Karpas-422 (cell line): ENCODE data around the gene MAGI2. TPM values are rescaled to one million over a fixed set of nuclear protein-coding genes. Genes with fewer than 3 reads are reported as not detected.

ENCODE experiments used
- DNase-seq: peaks from one replicate; pipeline ENCODE4 v3.0.0-alpha.2; 2015
- H2AFZ ChIP-seq: fragments of 200-600 bp; sonication (generic); 2 replicates; pipeline ENCODE4 v1.6.1; 2014; ENCODE audit warnings: antibody characterized with exemption, low read length, mixed read lengths
- H3K27ac ChIP-seq: fragments of 200-600 bp; sonication (generic); 2 replicates; pipeline ENCODE4 v1.5.1; 2014; ENCODE audit warnings: mild to moderate bottlenecking, low read length, moderate library complexity
- H3K27me3 ChIP-seq: fragments of 200-600 bp; sonication (generic); 2 replicates; pipeline ENCODE4 v1.6.1; 2014; ENCODE audit warnings: low read length, mixed read lengths
- H3K36me3 ChIP-seq: fragments of 200-600 bp; sonication (generic); 2 replicates; pipeline ENCODE4 v1.6.1; 2014; ENCODE audit warnings: low read length, mixed read lengths; ENCODE audit not compliant: insufficient read depth
- H3K4me1 ChIP-seq: fragments of 200-600 bp; sonication (generic); 2 replicates; pipeline ENCODE4 v1.6.1; 2014; ENCODE audit warnings: mild to moderate bottlenecking, low read length, mixed read lengths
- H3K4me2 ChIP-seq: fragments of 200-600 bp; sonication (generic); 2 replicates; pipeline ENCODE4 v1.6.1; 2014; ENCODE audit warnings: low read length, low read depth, mild to moderate bottlenecking; ENCODE audit not compliant: poor library complexity, severe bottlenecking
- H3K4me3 ChIP-seq: fragments of 200-600 bp; sonication (generic); 2 replicates; pipeline ENCODE4 v1.5.1; 2014; ENCODE audit warnings: mild to moderate bottlenecking, antibody characterized with exemption, low read length, mixed read lengths
- H3K79me2 ChIP-seq: fragments of 200-600 bp; sonication (generic); 2 replicates; pipeline ENCODE4 v1.6.1; 2014; ENCODE audit warnings: mild to moderate bottlenecking, low read length, mixed read lengths
- H3K9ac ChIP-seq: fragments of 200-600 bp; sonication (generic); 2 replicates; pipeline ENCODE4 v1.6.0; 2014; ENCODE audit warnings: low read length
- H3K9me2 ChIP-seq: fragments of 200-600 bp; sonication (generic), shearing (Covaris generic); replicated peaks from 2 replicates; pipeline ENCODE4 v1.6.0; 2014; ENCODE audit warnings: mild to moderate bottlenecking, low read length, moderate library complexity; ENCODE audit not compliant: insufficient read depth
- H3K9me3 ChIP-seq: fragments of 300-700, 200-600 bp; sonication (generic); 2 replicates; pipeline ENCODE4 v1.6.1; 2014; ENCODE audit warnings: low read length, mixed read lengths
- H4K20me1 ChIP-seq: fragments of 200-600 bp; sonication (generic); 2 replicates; pipeline ENCODE4 v1.6.1; 2014; ENCODE audit warnings: mild to moderate bottlenecking, antibody characterized with exemption, low read length, low read depth; ENCODE audit not compliant: insufficient read depth
- small RNA-seq: library from RNA; depleted of rRNA; stranded (forward); fragments of <200 nt; gene quantifications from one replicate; pipeline ENCODE3, GENCODE V24; 2014
- total RNA-seq: library from RNA; depleted of rRNA; stranded (reverse); fragments of >200 nt; shearing (Covaris generic); gene quantifications from 2 replicates; pipeline ENCODE4 v1.2.3, GENCODE V29; 2014; ENCODE audit warnings: low replicate concordance

The MAGI2 gene
- total RNA-seq, 1 experiment from 2014 or later = 0.93 TPM

- no peaks in the 10 kb centered on the region for H3K9me2 ChIP-seq
- H3K36me3 ChIP-seq = no peaks in the 10 kb centered on the region
- H3K27ac ChIP-seq = no peak overlapping the region
- no peaks in the 10 kb centered on the region for H3K9me3 ChIP-seq
- H3K4me3 ChIP-seq = no peak overlapping the region
- H3K9ac ChIP-seq = no peak overlapping the region
- DNase-seq = no peak
- H3K4me2 ChIP-seq = no peak overlapping the region
- no peaks in the 10 kb centered on the region for H3K27me3 ChIP-seq
- H4K20me1 ChIP-seq = no peaks in the 10 kb centered on the region
- H2AFZ ChIP-seq = no peak overlapping the region
- H3K4me1 ChIP-seq = no peaks in the 10 kb centered on the region
- H3K79me2 ChIP-seq = no peaks in the 10 kb centered on the region
Observed at GRCh38 chr7:77980087-77980713, 1473.3 kb downstream of the MAGI2 start.

GRCh38 chr7:77979219-77979618, 1474.2 kb downstream of the MAGI2 start:
- no peak overlapping the region for H2AFZ ChIP-seq
- no peaks in the 10 kb centered on the region for H3K9me2 ChIP-seq
- H3K4me1 ChIP-seq = no peaks in the 10 kb centered on the region
- no peak overlapping the region for H3K4me2 ChIP-seq
- H3K9me3 ChIP-seq = no peaks in the 10 kb centered on the region
- no peak for DNase-seq
- H4K20me1 ChIP-seq = no peaks in the 10 kb centered on the region
- H3K27ac ChIP-seq = no peak overlapping the region
- H3K4me3 ChIP-seq = no peak overlapping the region
- no peaks in the 10 kb centered on the region for H3K79me2 ChIP-seq
- no peak overlapping the region for H3K9ac ChIP-seq
- no peaks in the 10 kb centered on the region for H3K36me3 ChIP-seq
- H3K27me3 ChIP-seq = no peaks in the 10 kb centered on the region

- Histone ChIP-seq H3K9ac (no peak overlapping the region), H3K4me1 (no peaks in the 10 kb centered on the region), H3K27me3 (no peaks in the 10 kb centered on the region), H4K20me1 (no peaks in the 10 kb centered on the region), H3K36me3 (no peaks in the 10 kb centered on the region), H3K9me2 (no peaks in the 10 kb centered on the region), H3K9me3 (no peaks in the 10 kb centered on the region), H3K4me2 (no peak overlapping the region), H3K27ac (no peak overlapping the region), H3K4me3 (no peak overlapping the region), H2AFZ (no peak overlapping the region), H3K79me2 (no peaks in the 10 kb centered on the region)
- no peak for DNase-seq
Observed at GRCh38 chr7:77975672-77976480, 1477.6 kb downstream of the MAGI2 start.

- Histone ChIP-seq H2AFZ (no peak overlapping the region), H3K27me3 (no peaks in the 10 kb centered on the region), H3K4me2 (no peak overlapping the region), H3K27ac (no peak overlapping the region), H3K9ac (no peak overlapping the region), H3K4me1 (no peaks in the 10 kb centered on the region), H3K36me3 (peaks cover under 1% of the 10 kb centered on the region; the same call in 1 of the 2 replicates), H3K4me3 (no peak overlapping the region), H3K79me2 (no peaks in the 10 kb centered on the region), H3K9me3 (no peaks in the 10 kb centered on the region), H3K9me2 (no peaks in the 10 kb centered on the region), H4K20me1 (no peaks in the 10 kb centered on the region)
- no peak for DNase-seq
Observed at GRCh38 chr7:77971726-77972125, 1481.7 kb downstream of the MAGI2 start.

GRCh38 chr7:77967429-77967828, 1486.0 kb downstream of the MAGI2 start:
- Histone ChIP-seq H3K9ac (no peak overlapping the region), H3K4me1 (no peaks in the 10 kb centered on the region), H3K36me3 (peaks cover 4% of the 10 kb centered on the region), H2AFZ (no peak overlapping the region), H3K27ac (no peak overlapping the region), H3K4me3 (no peak overlapping the region), H3K27me3 (no peaks in the 10 kb centered on the region), H3K79me2 (no peaks in the 10 kb centered on the region), H4K20me1 (no peaks in the 10 kb centered on the region), H3K4me2 (no peak overlapping the region), H3K9me2 (no peaks in the 10 kb centered on the region), H3K9me3 (no peaks in the 10 kb centered on the region)
- DNase-seq = no peak

Small RNA genes lying within 50 kb of the gene (small RNA-seq; reads per million reads assigned to genes)
- gene RNU6-337P (not detected), gene RNU6-530P (not detected)
